OCI-LY7 (cell line): Measurements from ENCODE around the gene ENDOV. TPM values are rescaled to one million over a fixed set of nuclear protein-coding genes. Genes with fewer than 3 reads are reported as not detected.

ENCODE experiments used
- BruUV-seq: library from RNA; stranded (reverse); fragments of 400-500 nt; replicated peaks from 2 replicates; lab custom pipeline; 2021; lab: Mats Ljungman, UMichigan
- CTCF ChIA-PET: fragments of 300-600 bp; sonication (Branson Sonifier 250); formaldehyde crosslinking; loops from one replicate; lab custom pipeline; 2022; ENCODE audit warnings: antibody characterized with exemption; ENCODE audit not compliant: unreplicated experiment; lab: Charles Lee
- POLR2A ChIA-PET: fragments of 300-600 bp; sonication (Branson Sonifier 250); formaldehyde crosslinking; loops from one replicate; lab custom pipeline; 2022; ENCODE audit warnings: antibody characterized with exemption; lab: Charles Lee
- DNase-seq: peaks from one replicate; pipeline ENCODE4 v3.0.0-alpha.2; 2015; ENCODE audit warnings: low spot score
- H2AFZ ChIP-seq: fragments of 200-600 bp; sonication (generic), shearing (Covaris generic); 2 replicates; pipeline ENCODE4 v1.6.1; 2014; ENCODE audit warnings: mild to moderate bottlenecking, antibody characterized with exemption, low read length, moderate library complexity
- H3K27ac ChIP-seq: fragments of 200-600 bp; sonication (generic); 2 replicates; pipeline ENCODE4 v1.5.1; 2014; ENCODE audit warnings: mixed run types, low read depth, mild to moderate bottlenecking, moderate library complexity, low read length, inconsistent platforms; ENCODE audit not compliant: poor library complexity, severe bottlenecking
- H3K36me3 ChIP-seq: fragments of 200-600 bp; sonication (generic); 2 replicates; pipeline ENCODE4 v1.6.1; 2014; ENCODE audit warnings: mild to moderate bottlenecking, antibody characterized with exemption, low read length, moderate library complexity, mixed read lengths; ENCODE audit not compliant: insufficient read depth
- H3K4me1 ChIP-seq: fragments of 200-600 bp; sonication (generic); 2 replicates; pipeline ENCODE4 v1.5.1; 2014; ENCODE audit warnings: mild to moderate bottlenecking, low read length; ENCODE audit not compliant: insufficient read depth, poor library complexity, severe bottlenecking
- H3K4me2 ChIP-seq: fragments of 200-600 bp; sonication (generic); 2 replicates; pipeline ENCODE4 v1.6.1; 2014; ENCODE audit warnings: mild to moderate bottlenecking, low read length
- H3K4me3 ChIP-seq: fragments of 200-600 bp; sonication (generic); 2 replicates; pipeline ENCODE4 v1.5.1; 2014; ENCODE audit warnings: mild to moderate bottlenecking, low read depth, low read length; ENCODE audit not compliant: poor library complexity, severe bottlenecking
- H3K79me2 ChIP-seq: fragments of 200-600 bp; sonication (generic); 2 replicates; pipeline ENCODE4 v1.6.1; 2016; ENCODE audit warnings: low read depth, mild to moderate bottlenecking, low read length, moderate library complexity, mixed read lengths; ENCODE audit not compliant: insufficient read depth
- H3K9me2 ChIP-seq: fragments of 200-600 bp; sonication (generic); 2 replicates; pipeline ENCODE4 v1.6.1; 2016; ENCODE audit warnings: mild to moderate bottlenecking, low read length, mixed read lengths; ENCODE audit not compliant: insufficient read depth
- H3K9me3 ChIP-seq: fragments of 200-600 bp; sonication (generic); 2 replicates; pipeline ENCODE4 v1.6.1; 2014; ENCODE audit warnings: mild to moderate bottlenecking, mixed run types, low read length, mixed read lengths
- H4K20me1 ChIP-seq: fragments of 200-600 bp; sonication (generic); 2 replicates; pipeline ENCODE4 v1.6.1; 2014; ENCODE audit warnings: mild to moderate bottlenecking, antibody characterized with exemption, low read length, moderate library complexity, mixed read lengths; ENCODE audit not compliant: insufficient read depth
- CTCF ChIP-seq: fragments of 200-600 bp; sonication (generic); conservative IDR thresholded peaks from 2 replicates; pipeline ENCODE4 v1.5.1; 2014; ENCODE audit warnings: mild to moderate bottlenecking, antibody characterized with exemption, low read length, moderate library complexity, mixed read lengths
- EZH2phosphoT487 ChIP-seq: fragments of 200-600 bp; sonication (generic); IDR thresholded peaks from 2 replicates; pipeline ENCODE4 v1.6.1; 2018; ENCODE audit warnings: low read depth, borderline replicate concordance, mild to moderate bottlenecking, mixed run types, antibody characterized with exemption, low read length, moderate library complexity, mixed read lengths
- intact Hi-C: fragments of 100-400 bp; cut with micrococcal nuclease; formaldehyde crosslinking; loops from one replicate; pipeline ENCODE4 v1.10.0; 2022; ENCODE audit not compliant: unreplicated experiment
- total RNA-seq, 2 experiments: library from RNA; depleted of rRNA in 1 of 2; stranded (reverse); fragments of >200 nt in 1 of 2; shearing (Covaris generic) in 1 of 2; gene quantifications; 2 replicates each; pipeline ENCODE4 v1.2.3, GENCODE V29; 2014 to 2022

ENDOV gene
- total RNA-seq, 2 experiments from 2014 or later: 22.4 to 33.1 TPM

GRCh38 chr17:80419255-80419654 lies 4.3 kb downstream of the ENDOV start:
- POLR2A ChIA-PET: no interaction called here
- CTCF ChIA-PET: no interaction called here

GRCh38 chr17:80421381-80422090 lies 6.6 kb downstream of the ENDOV start:
- intact Hi-C loops: no loop called here
- Histone ChIP-seq H3K36me3 (no peaks in the 10 kb centered on the region), H3K4me1 (peaks cover 10% of the 10 kb centered on the region), H4K20me1 (no peaks in the 10 kb centered on the region), H3K4me3 (no peak overlapping the region), H3K27ac (no peak overlapping the region), H3K9me3 (no peaks in the 10 kb centered on the region), H2AFZ (no peak overlapping the region), H3K9me2 (no peaks in the 10 kb centered on the region), H3K4me2 (no peak overlapping the region), H3K79me2 (no peaks in the 10 kb centered on the region)
- ChIA-PET CTCF (no interaction called here), POLR2A (no interaction called here)
- TF ChIP-seq CTCF (no peak), EZH2phosphoT487 (no peak)
- BruUV-seq: no TSS peak
- DNase-seq: no peak

More at GRCh38 chr17:80419255-80419654, 4.3 kb downstream of the ENDOV start:
- Histone ChIP-seq H3K9me3 (no peaks in the 10 kb centered on the region), H3K79me2 (no peaks in the 10 kb centered on the region), H3K4me3 (no peak overlapping the region), H4K20me1 (no peaks in the 10 kb centered on the region), H3K27ac (no peak overlapping the region), H3K4me2 (no peak overlapping the region), H3K4me1 (peaks cover 14% of the 10 kb centered on the region), H2AFZ (no peak overlapping the region), H3K36me3 (no peaks in the 10 kb centered on the region), H3K9me2 (no peaks in the 10 kb centered on the region)
- intact Hi-C loops: no loop called here
- TF ChIP-seq CTCF (no peak), EZH2phosphoT487 (no peak)
- BruUV-seq: no TSS peak
- DNase-seq: no peak

- intact Hi-C loops: no loop called here
- no TSS peak for BruUV-seq
These were observed 7.3 kb downstream of the ENDOV start for GRCh38 chr17:80422276-80422675.

More at GRCh38 chr17:80422276-80422675, 7.3 kb downstream of the ENDOV start:
- Histone ChIP-seq H3K27ac (no peak overlapping the region), H3K79me2 (no peaks in the 10 kb centered on the region), H3K9me3 (no peaks in the 10 kb centered on the region), H3K9me2 (no peaks in the 10 kb centered on the region), H3K36me3 (no peaks in the 10 kb centered on the region), H4K20me1 (no peaks in the 10 kb centered on the region), H3K4me2 (no peak overlapping the region), H3K4me3 (no peak overlapping the region), H2AFZ (no peak overlapping the region), H3K4me1 (peaks cover 10% of the 10 kb centered on the region)
- no peak for DNase-seq
- POLR2A ChIA-PET: no interaction called here
- TF ChIP-seq EZH2phosphoT487 (no peak), CTCF (no peak)
- CTCF ChIA-PET: no interaction called here
